Pancreas (tissue), 10 donors: ENCODE results near the gene MC1R. TPM values are rescaled to one million over a fixed set of nuclear protein-coding genes. Genes with fewer than 3 reads are reported as not detected.

Source experiments
- ATAC-seq, 4 donors: fragments of 200-7000 bp; cut with Tn5 transposase; one replicate each; pipeline versions ENCODE4 v1.8.0 to v1.9.1; 2020; ENCODE audit warnings: mild to moderate bottlenecking in 4 of 4, moderate library complexity in 4 of 4
- DNase-seq, 6 donors: peaks; one replicate each; pipeline ENCODE4 v3.0.0-alpha.2; 2020
- FAIRE-seq: peaks from 2 replicates; lab custom pipeline; 2012; peaks lifted over from hg19 to GRCh38; lab: Jason Lieb, UNC
- H3K27ac ChIP-seq, 4 donors: fragments of 200-600 bp; sonication (generic); 1 replicate in 3 of 4; 2 replicates in 1 of 4; pipeline versions ENCODE4 v1.5.0 to v1.8.0; 2020
- H3K27me3 ChIP-seq, 4 donors: fragments of 200-600 bp; one replicate each; pipeline ENCODE4 v1.8.0; 2021
- H3K36me3 ChIP-seq, 3 donors: fragments of 200-600 bp; sonication (generic) in 1 of 3; one replicate each; pipeline versions ENCODE4 v1.5.0 to v1.8.0; 2020 to 2021
- H3K4me1 ChIP-seq, 3 donors: fragments of 200-600 bp; one replicate each; pipeline ENCODE4 v1.8.0; 2021
- H3K4me3 ChIP-seq, 4 donors: fragments of 200-600 bp; sonication (generic) in 2 of 4; one replicate each; pipeline versions ENCODE4 v1.5.0 to v1.8.0; 2020 to 2021
- H3K9me3 ChIP-seq, 4 donors: fragments of 200-600 bp; one replicate each; pipeline ENCODE4 v1.8.0; 2021
- CTCF ChIP-seq, 4 donors: fragments of 200-600 bp; sonication (generic) in 3 of 4; IDR thresholded peaks; one replicate each; pipeline versions ENCODE4 v1.5.0 to v1.8.0; 2021; ENCODE audit warnings: antibody characterized with exemption in 4 of 4
- WGBS, 2 donors: extraction: QIAGEN DNeasy Blood & Tissue Kit; methylation state at CpG; one replicate each; pipeline ENCODE4 v1.1.7; 2013; 5-methylcytosine and 5-hydroxymethylcytosine counted together
- intact Hi-C, 3 donors: fragments of 100-400 bp; cut with DNase I; formaldehyde crosslinking; loops; one replicate each; pipeline versions ENCODE4 v1.11.1 to v1.14.2; 2022
- polyA plus RNA-seq, 2 donors: library from polyadenylated mRNA; stranded (reverse); fragments of 200-250 nt; gene quantifications; one replicate each; pipeline ENCODE4 v1.2.3, GENCODE V29; 2013
- total RNA-seq, 6 donors: library from RNA; stranded (reverse); fragmentation: NEBNext Ultra II Directional in 4 of 6; extraction: Animal tissue kit (Norgen Biotek cat#: 25700) in 4 of 6; gene quantifications; one replicate each; pipeline versions ENCODE4 v1.2.1 to v1.2.4, GENCODE V29; 2021 to 2023
- donor health status: healthy with polysubstance abuse.
- donor health status: DM: no; HTN: no; CAD: no; lungs with moderate emphysema.
- donor health status: DM: no; HTN: no; CAD: no.
- donor health status: control.
- donor health status: control.
- donor health status: Bipolar disorder and iron deficiency.
- donor health status: DM: yes; HTN: yes; CAD: no.
- donor health status: DM: no; HTN: no; CAD: no.
- donor health status: DM: no; HTN: no; CAD: no.
- donor health status: DM: yes; HTN: yes; CAD: no.

The MC1R gene
- total and polyA plus RNA-seq, 8 donors: 1.1 to 14.3 (median 2.0) TPM

- DNase-seq: no peak
- Histone ChIP-seq H3K27me3 (no peaks in the 10 kb centered on the region), H3K36me3 (no peaks in the 10 kb centered on the region), H3K9me3 (no peaks in the 10 kb centered on the region), H3K4me1 (peaks cover 0 to 9% (median 0%) of the 10 kb centered on the region in 3 donors), H3K27ac (no peak overlapping the region), H3K4me3 (no peak overlapping the region)
- intact Hi-C loops: no loop called here
- FAIRE-seq: no peak
- WGBS, 2 donors: 37 to 45% methylated on average over 7 of the region's 7 CpGs
- no peak for ATAC-seq
- no peak for TF ChIP-seq CTCF (IDR thresholded peaks at IDR 0.05)
Measured at GRCh38 chr16:89945654-89946053, 27.0 kb downstream of the MC1R start.

- Histone ChIP-seq H3K9me3 (no peaks in the 10 kb centered on the region), H3K36me3 (no peaks in the 10 kb centered on the region), H3K27ac (no peak overlapping the region), H3K4me1 (peaks cover 0 to 9% (median 0%) of the 10 kb centered on the region in 3 donors), H3K27me3 (no peaks in the 10 kb centered on the region), H3K4me3 (no peak overlapping the region)
- DNase-seq (no peak), ATAC-seq (no peak), FAIRE-seq (no peak)
- no peak for TF ChIP-seq CTCF (IDR thresholded peaks at IDR 0.05)
- intact Hi-C loops: no loop called here
- 68 to 89% methylated on average over 5 of the region's 5 CpGs for WGBS, 2 donors
Measured at GRCh38 chr16:89946515-89946914, 27.9 kb downstream of the MC1R start.

GRCh38 chr16:89949121-89949742, 30.6 kb downstream of the MC1R start:
- intact Hi-C loops: no loop called here
- DNase-seq (peak in 2 of 6 donors; percentile 30 to 82), ATAC-seq (peak in 1 of 4 donors; percentile 2), FAIRE-seq (no peak)
- no peak for TF ChIP-seq CTCF (IDR thresholded peaks at IDR 0.05)
- 10 to 27% methylated on average over 26 to 55 of the region's 55 CpGs for WGBS, 2 donors
- Histone ChIP-seq H3K4me3 (peak overlapping the region; percentile 47 to 69 (median 54)), H3K27me3 (no peaks in the 10 kb centered on the region), H3K9me3 (no peaks in the 10 kb centered on the region), H3K27ac (no peak overlapping the region), H3K36me3 (no peaks in the 10 kb centered on the region), H3K4me1 (peaks cover 0 to 9% (median 0%) of the 10 kb centered on the region in 3 donors)

- peaks cover 0 to 9% (median 0%) of the 10 kb centered on the region in 3 donors for H3K4me1 ChIP-seq
- no peak overlapping the region for H3K27ac ChIP-seq
- peak in 1 of 6 donors; percentile 54 for DNase-seq
- FAIRE-seq: no peak
- no peak for ATAC-seq
- H3K36me3 ChIP-seq: no peaks in the 10 kb centered on the region
- H3K27me3 ChIP-seq: no peaks in the 10 kb centered on the region
- intact Hi-C loops: no loop called here
- peak overlapping the region; percentile 47 to 69 (median 54) for H3K4me3 ChIP-seq
- WGBS, 2 donors: 54 to 63% methylated on average over 12 of the region's 12 CpGs
- no peak for TF ChIP-seq CTCF (IDR thresholded peaks at IDR 0.05)
- no peaks in the 10 kb centered on the region for H3K9me3 ChIP-seq
Measured at GRCh38 chr16:89949756-89950155, 31.1 kb downstream of the MC1R start.

- Histone ChIP-seq H3K9me3 (no peaks in the 10 kb centered on the region), H3K27ac (no peak overlapping the region), H3K4me3 (no peak overlapping the region), H3K4me1 (peaks cover 0 to 9% (median 0%) of the 10 kb centered on the region in 3 donors), H3K27me3 (no peaks in the 10 kb centered on the region), H3K36me3 (no peaks in the 10 kb centered on the region)
- WGBS, 2 donors: 95 to 99% methylated on average over 5 of the region's 5 CpGs
- intact Hi-C loops: no loop called here
- FAIRE-seq (no peak), DNase-seq (no peak), ATAC-seq (no peak)
- TF ChIP-seq CTCF (IDR thresholded peaks at IDR 0.05): no peak
Measured at GRCh38 chr16:89951509-89951908, 32.8 kb downstream of the MC1R start.
